Omental fat pad (tissue), 4 donors: Measurements from ENCODE around the gene PIGN. TPM values are rescaled to one million over a fixed set of nuclear protein-coding genes. Genes with fewer than 3 reads are reported as not detected.
"Not testable (repeated sequence)": the region's sequence is repeated elsewhere in the genome, so short reads cannot be mapped to it uniquely, and the experiment has no call there.

Experiments used
- ATAC-seq: fragments of 150-250 bp; one replicate; pipeline ENCODE4 v1.9.1; 2016; ENCODE audit warnings: mild to moderate bottlenecking, moderate library complexity; ENCODE audit not compliant: low FRiP score
- DNase-seq: peaks from one replicate; pipeline ENCODE4 v3.0.0-alpha.2; 2019; ENCODE audit warnings: low spot score
- total RNA-seq, 4 donors: library from RNA; depleted of rRNA; stranded (reverse); fragments of >200 nt; gene quantifications; one replicate each; pipeline ENCODE4 v1.1.0, GENCODE V29; 2016
- TF ChIP-seq, protein P1 (sequence below), 3 donors: fragments of 450-650 bp; IDR thresholded peaks; one replicate each; pipeline ENCODE4 v1.5.1; 2016 to 2017; ENCODE audit warnings: antibody characterized with exemption in 3 of 3, mild to moderate bottlenecking in 3 of 3, moderate library complexity in 2 of 3

PIGN gene
- total RNA-seq, 4 donors from 2014 or later = 19.7 to 31.8 (median 24.8) TPM

DNA sequence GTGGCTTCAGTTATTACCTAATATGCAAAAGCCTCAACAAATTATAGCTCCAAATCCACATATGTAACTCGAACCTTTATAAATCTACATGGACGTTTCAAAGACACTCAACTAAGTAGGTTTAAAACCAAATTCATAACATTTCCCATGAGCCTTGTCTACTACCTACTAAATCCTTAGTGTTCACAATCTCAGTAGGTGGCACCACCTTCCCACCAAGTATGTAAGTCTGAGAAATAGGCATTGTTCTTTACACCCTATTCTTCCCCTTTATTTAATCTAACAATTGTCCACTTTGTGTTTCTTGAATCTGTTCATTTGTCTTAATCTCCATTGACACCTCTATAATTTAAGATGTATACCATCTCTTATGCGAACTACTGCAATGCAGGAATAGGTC is 4.6 kb downstream of the PIGN start:
- no peak for ATAC-seq
- no peak for DNase-seq

DNA sequence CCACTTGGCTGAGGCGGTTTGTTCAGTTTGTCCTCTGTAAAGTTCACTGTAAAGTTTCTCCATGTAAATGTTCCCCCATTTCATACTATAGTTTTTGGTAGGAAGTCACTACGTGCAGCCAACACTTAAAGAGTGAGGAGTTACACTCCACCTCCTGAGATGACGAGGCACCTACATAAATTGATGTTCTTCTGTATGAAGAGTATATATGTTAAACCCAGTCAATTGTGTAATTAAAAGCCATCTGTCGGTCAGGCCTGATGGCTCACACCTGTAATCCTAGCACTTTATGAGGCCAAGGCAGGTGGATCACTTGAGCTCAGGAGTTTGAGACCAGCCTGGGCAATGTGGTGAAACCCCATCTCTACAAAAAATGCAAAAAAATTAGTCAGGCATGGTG is 7.6 kb downstream of the PIGN start:
- TF ChIP-seq, protein P1, sequence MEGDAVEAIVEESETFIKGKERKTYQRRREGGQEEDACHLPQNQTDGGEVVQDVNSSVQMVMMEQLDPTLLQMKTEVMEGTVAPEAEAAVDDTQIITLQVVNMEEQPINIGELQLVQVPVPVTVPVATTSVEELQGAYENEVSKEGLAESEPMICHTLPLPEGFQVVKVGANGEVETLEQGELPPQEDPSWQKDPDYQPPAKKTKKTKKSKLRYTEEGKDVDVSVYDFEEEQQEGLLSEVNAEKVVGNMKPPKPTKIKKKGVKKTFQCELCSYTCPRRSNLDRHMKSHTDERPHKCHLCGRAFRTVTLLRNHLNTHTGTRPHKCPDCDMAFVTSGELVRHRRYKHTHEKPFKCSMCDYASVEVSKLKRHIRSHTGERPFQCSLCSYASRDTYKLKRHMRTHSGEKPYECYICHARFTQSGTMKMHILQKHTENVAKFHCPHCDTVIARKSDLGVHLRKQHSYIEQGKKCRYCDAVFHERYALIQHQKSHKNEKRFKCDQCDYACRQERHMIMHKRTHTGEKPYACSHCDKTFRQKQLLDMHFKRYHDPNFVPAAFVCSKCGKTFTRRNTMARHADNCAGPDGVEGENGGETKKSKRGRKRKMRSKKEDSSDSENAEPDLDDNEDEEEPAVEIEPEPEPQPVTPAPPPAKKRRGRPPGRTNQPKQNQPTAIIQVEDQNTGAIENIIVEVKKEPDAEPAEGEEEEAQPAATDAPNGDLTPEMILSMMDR (IDR thresholded peaks at IDR 0.05) = no peak
- no peak for DNase-seq
- ATAC-seq = no peak

More for the DNA sequence above, 4.6 kb downstream of the PIGN start:
- TF ChIP-seq, protein P1 (IDR thresholded peaks at IDR 0.05) = no peak

DNA sequence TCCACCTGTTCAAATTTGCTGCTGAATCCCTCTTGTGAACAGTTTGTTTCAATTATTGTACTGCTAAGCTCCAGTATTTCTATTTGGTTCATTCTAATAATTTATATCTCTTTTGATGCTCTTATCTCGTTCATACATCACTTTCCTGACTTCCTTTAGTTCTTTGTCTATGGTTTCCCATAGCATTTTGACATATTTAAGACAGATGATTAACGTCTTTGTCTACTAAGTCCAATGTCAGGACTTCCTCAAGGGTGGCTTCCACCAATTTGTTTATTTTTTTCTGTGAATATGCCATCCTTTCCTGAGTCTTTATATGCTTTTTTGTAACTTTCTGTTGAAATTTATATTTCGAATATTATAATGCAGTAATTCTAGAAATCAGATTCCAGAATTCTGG is 9.6 kb downstream of the PIGN start:
- ATAC-seq (no peak), DNase-seq (no peak)
- TF ChIP-seq, protein P1 (IDR thresholded peaks at IDR 0.05) = no peak

DNA sequence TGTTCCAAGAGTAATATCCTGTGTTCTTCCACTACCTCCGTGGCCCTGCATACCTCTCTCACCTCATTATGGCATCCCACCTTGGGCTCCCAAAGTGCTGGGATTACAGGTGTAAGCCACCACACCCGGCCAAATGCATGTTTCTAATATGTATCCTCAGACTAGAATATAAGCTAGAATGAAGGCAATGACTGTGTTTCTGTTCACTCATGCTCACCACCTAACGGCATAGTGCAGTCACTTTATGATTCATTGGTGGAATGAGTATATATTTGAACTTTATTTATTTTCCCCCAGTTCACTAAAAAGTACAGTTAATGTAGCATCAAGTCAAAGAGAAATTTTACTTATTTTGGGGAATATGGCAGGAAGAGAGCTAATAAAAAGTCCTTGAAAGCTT is 11.3 kb downstream of the PIGN start:
- DNase-seq (no peak), ATAC-seq (no peak)
- TF ChIP-seq, protein P1 (IDR thresholded peaks at IDR 0.05) = no peak

DNA sequence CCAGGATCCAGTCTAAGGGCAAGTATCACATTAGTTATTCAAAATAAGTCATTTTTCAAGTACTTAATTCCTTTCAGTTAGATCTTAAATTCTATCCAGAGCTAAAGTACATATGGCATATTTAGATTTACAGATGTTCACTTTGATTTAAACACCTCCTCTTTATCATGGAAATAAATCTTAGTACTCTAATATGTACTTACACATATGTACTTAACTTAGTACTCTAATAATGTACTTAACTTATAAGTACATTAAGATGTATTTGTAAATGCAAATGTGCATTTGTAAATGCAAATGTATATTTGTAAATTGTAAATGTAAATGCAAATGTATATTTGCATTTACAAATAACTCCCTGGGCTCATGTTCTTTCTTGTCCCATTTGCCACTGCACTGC is 14.6 kb downstream of the PIGN start:
- TF ChIP-seq, protein P1 (IDR thresholded peaks at IDR 0.05) = no peak
- DNase-seq (no peak), ATAC-seq (no peak)

DNA sequence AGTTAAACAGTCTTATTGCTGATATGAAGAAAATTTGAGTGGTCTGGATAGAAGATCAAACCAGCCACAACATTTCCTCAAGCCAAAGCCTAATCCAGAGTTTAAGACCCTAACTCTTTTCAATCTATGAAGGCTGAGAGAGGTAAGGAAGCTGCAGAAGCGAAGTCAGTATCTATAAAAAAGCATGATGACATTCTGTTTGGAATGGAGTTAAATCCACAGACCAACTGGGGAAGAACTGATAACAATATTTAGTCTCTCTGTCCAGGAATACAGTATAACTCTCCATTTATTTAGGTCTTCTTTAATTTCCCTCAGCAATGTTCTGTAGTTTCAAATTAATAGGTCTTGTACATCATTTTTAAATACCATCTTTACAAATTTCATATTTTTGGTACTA is 16.0 kb downstream of the PIGN start:
- TF ChIP-seq, protein P1 (IDR thresholded peaks at IDR 0.05) = no peak
- no peak for DNase-seq
- ATAC-seq = no peak

DNA sequence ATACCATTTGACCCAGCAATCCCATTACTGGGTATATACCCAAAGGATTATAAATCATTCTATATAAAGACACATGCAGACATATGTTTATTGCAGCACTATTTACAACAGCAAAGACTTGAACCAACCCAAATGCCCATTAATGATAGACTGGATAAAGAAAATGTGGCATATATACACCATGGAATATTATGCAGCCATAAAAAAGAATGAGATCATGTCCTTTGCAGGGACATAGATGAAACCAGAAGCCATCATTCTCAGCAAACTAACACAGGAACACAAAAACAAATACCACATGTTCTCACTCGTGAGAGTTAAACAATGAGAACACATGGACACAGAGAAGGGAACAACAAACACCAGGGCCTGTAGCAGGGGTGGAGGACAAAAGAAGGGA is 20.3 kb downstream of the PIGN start:
- DNase-seq, ATAC-seq: not testable (repeated sequence)

DNA sequence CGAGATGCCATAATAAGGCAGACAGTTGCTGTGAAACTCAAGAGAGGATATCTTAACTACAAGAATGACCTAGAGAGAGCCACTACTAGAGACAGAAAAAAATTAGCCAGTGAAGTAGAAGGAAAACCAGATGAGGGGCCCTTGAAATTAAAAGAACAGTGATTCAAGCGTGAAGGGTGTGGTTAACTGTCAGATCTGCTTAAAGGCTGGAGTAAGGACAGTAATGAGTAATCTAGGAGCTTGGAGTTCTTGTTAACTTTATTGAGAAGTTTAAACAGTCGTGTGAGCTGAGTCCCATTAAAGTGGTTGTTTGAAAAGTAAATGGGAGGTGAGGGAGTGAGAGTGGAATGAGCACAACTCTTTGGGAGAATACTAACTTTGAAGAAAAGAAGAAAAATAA is 21.3 kb downstream of the PIGN start:
- ATAC-seq (no peak), DNase-seq (no peak)
- TF ChIP-seq, protein P1 (IDR thresholded peaks at IDR 0.05) = no peak
